Neural cell (in vitro differentiated cells): ENCODE measurements around the gene SUMO3. TPM values are rescaled to one million over a fixed set of nuclear protein-coding genes. Genes with fewer than 3 reads are reported as not detected.

Experiments used
- H2AFZ ChIP-seq: fragments of 200-600, 300-800 bp; sonication (generic), shearing (Covaris generic); 2 replicates; pipeline ENCODE4 v1.6.0; 2014; ENCODE audit warnings: low read depth, mild to moderate bottlenecking, antibody characterized with exemption, low read length, moderate library complexity
- H3F3A ChIP-seq: fragments of 200-600 bp; shearing (Covaris generic); 2 replicates; pipeline ENCODE4 v1.6.1; 2016; ENCODE audit warnings: mild to moderate bottlenecking, moderate library complexity, mixed read lengths, antibody characterized with exemption, low read length; ENCODE audit not compliant: insufficient read depth, poor library complexity, severe bottlenecking
- H3K27ac ChIP-seq: fragments of 200-600, 300-800 bp; sonication (generic), shearing (Covaris generic); 2 replicates; pipeline ENCODE4 v1.5.1; 2014; ENCODE audit warnings: mild to moderate bottlenecking, low read length, moderate library complexity
- H3K27me3 ChIP-seq: fragments of 300-800, 200-600 bp; sonication (generic), shearing (Covaris generic); 2 replicates; pipeline ENCODE4 v1.6.0; 2014; ENCODE audit warnings: mild to moderate bottlenecking, low read depth, low read length, moderate library complexity; ENCODE audit not compliant: insufficient read depth
- H3K36me3 ChIP-seq: fragments of 300-800, 200-600 bp; sonication (generic), shearing (Covaris generic); 2 replicates; pipeline ENCODE4 v1.5.1; 2014; ENCODE audit warnings: mild to moderate bottlenecking, antibody characterized with exemption, low read length, moderate library complexity; ENCODE audit not compliant: insufficient read depth
- H3K4me2 ChIP-seq: fragments of 300-800, 200-600 bp; sonication (generic), shearing (Covaris generic); 2 replicates; pipeline ENCODE4 v1.6.0; 2014; ENCODE audit warnings: mild to moderate bottlenecking, low read length
- H3K4me3 ChIP-seq: fragments of 300-800, 200-600 bp; sonication (generic), shearing (Covaris generic); 2 replicates; pipeline ENCODE4 v1.5.1; 2014; ENCODE audit warnings: mild to moderate bottlenecking, low read length, moderate library complexity
- H3K79me2 ChIP-seq: fragments of 200-600 bp; shearing (Covaris generic); replicated peaks from 2 replicates; pipeline ENCODE4 v1.6.0; 2014; ENCODE audit warnings: mild to moderate bottlenecking, low read length, moderate library complexity; ENCODE audit not compliant: insufficient read depth
- H3K9ac ChIP-seq: fragments of 300-800, 200-600 bp; sonication (generic), shearing (Covaris generic); 2 replicates; pipeline ENCODE4 v1.6.1; 2016; ENCODE audit warnings: mild to moderate bottlenecking, low read length, mixed read lengths
- H3K9me2 ChIP-seq: fragments of 200-600 bp; shearing (Covaris generic); 2 replicates; pipeline ENCODE4 v1.6.1; 2016; ENCODE audit warnings: mild to moderate bottlenecking, low read length, mixed read lengths; ENCODE audit not compliant: insufficient read depth
- H3K9me3 ChIP-seq: fragments of 200-600, 300-800 bp; sonication (generic), shearing (Covaris generic); 2 replicates; pipeline ENCODE4 v1.6.1; 2016; ENCODE audit warnings: mild to moderate bottlenecking, mixed run types, low read length, moderate library complexity, mixed read lengths
- H4K20me1 ChIP-seq: fragments of 200-600 bp; shearing (Covaris generic); 2 replicates; pipeline ENCODE4 v1.6.1; 2016; ENCODE audit warnings: mild to moderate bottlenecking, mixed run types; ENCODE audit not compliant: insufficient read depth
- EP300 ChIP-seq: fragments of 450-650 bp; conservative IDR thresholded peaks from 2 replicates; pipeline ENCODE4 v1.6.1; 2014; ENCODE audit warnings: antibody characterized with exemption, mild to moderate bottlenecking, moderate library complexity; ENCODE audit not compliant: poor library complexity, severe bottlenecking
- EZH2 ChIP-seq: fragments of 200-600, 300-800 bp; shearing (Covaris generic), sonication (generic); IDR thresholded peaks from 2 replicates; pipeline ENCODE4 v1.6.1; 2014; ENCODE audit warnings: antibody characterized with exemption, low read length, borderline replicate concordance, mild to moderate bottlenecking; ENCODE audit not compliant: insufficient read depth, poor library complexity, severe bottlenecking
- MXI1 ChIP-seq: fragments of 450-650 bp; conservative IDR thresholded peaks from 2 replicates; pipeline ENCODE4 v1.6.1; 2014; ENCODE audit warnings: antibody characterized with exemption, mild to moderate bottlenecking; ENCODE audit not compliant: poor library complexity, severe bottlenecking
- POLR2AphosphoS5 ChIP-seq: IDR thresholded peaks from 2 replicates; pipeline ENCODE4 v1.6.1; 2012
- RAD21 ChIP-seq: fragments of 450-650 bp; conservative IDR thresholded peaks from 2 replicates; pipeline ENCODE4 v1.6.1; 2014; ENCODE audit warnings: antibody characterized with exemption, mild to moderate bottlenecking, moderate library complexity
- SMC3 ChIP-seq: fragments of 450-650 bp; conservative IDR thresholded peaks from 2 replicates; pipeline ENCODE4 v1.6.1; 2014; ENCODE audit warnings: antibody characterized with exemption, mild to moderate bottlenecking, moderate library complexity; ENCODE audit not compliant: poor library complexity
- TAF1 ChIP-seq: IDR thresholded peaks from 2 replicates; pipeline ENCODE4 v1.6.1; 2012; ENCODE audit warnings: low read depth
- polyA plus RNA-seq: library from polyadenylated mRNA; depleted of rRNA; stranded (reverse); fragments of >200 nt; gene quantifications from 2 replicates; pipeline ENCODE4 v1.2.3, GENCODE V29; 2014
- TF ChIP-seq, protein P1 (sequence below): fragments of 450-650 bp; IDR thresholded peaks from 2 replicates; pipeline ENCODE4 v1.5.1; 2014; ENCODE audit warnings: antibody characterized with exemption, mild to moderate bottlenecking, moderate library complexity; ENCODE audit not compliant: poor library complexity, severe bottlenecking
- TF ChIP-seq, protein P2 (sequence below): IDR thresholded peaks from 2 replicates; pipeline ENCODE4 v1.6.1; 2012; ENCODE audit warnings: borderline replicate concordance

Gene SUMO3
- polyA plus RNA-seq, 1 donor from 2014 or later, result 113 TPM

DNA sequence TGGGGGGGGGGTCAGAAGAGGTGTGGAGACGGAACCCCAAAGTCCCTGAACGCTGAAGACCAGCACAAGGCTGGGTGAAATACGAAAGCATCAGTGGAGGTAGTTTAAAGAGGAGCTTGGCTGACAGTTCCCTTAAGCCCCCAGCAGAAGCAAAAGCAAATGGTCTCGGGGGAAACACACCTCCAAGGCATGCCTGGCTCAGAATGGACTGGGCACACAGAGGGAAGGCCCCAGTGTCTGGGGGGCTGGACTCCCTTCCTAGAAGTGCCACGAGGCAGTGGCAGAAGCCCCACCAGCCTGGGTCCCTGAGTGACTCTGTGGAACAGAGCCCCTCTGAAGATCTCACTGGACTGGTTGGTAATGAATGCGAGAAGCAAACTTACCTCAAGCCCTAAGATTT, 60.1 kb downstream of the SUMO3 start:
- Histone ChIP-seq H3K9me3 (no peaks in the 10 kb centered on the region), H3K9ac (no peak overlapping the region), H3K4me3 (no peak overlapping the region), H4K20me1 (no peaks in the 10 kb centered on the region), H3K27me3 (no peaks in the 10 kb centered on the region), H2AFZ (no peak overlapping the region), H3K9me2 (no peaks in the 10 kb centered on the region), H3K36me3 (no peaks in the 10 kb centered on the region), H3K27ac (no peak overlapping the region), H3K4me2 (no peak overlapping the region), H3K79me2 (no peaks in the 10 kb centered on the region), H3F3A (no peaks in the 10 kb centered on the region)
- no peak for TF ChIP-seq SMC3
- TF ChIP-seq, protein P1, sequence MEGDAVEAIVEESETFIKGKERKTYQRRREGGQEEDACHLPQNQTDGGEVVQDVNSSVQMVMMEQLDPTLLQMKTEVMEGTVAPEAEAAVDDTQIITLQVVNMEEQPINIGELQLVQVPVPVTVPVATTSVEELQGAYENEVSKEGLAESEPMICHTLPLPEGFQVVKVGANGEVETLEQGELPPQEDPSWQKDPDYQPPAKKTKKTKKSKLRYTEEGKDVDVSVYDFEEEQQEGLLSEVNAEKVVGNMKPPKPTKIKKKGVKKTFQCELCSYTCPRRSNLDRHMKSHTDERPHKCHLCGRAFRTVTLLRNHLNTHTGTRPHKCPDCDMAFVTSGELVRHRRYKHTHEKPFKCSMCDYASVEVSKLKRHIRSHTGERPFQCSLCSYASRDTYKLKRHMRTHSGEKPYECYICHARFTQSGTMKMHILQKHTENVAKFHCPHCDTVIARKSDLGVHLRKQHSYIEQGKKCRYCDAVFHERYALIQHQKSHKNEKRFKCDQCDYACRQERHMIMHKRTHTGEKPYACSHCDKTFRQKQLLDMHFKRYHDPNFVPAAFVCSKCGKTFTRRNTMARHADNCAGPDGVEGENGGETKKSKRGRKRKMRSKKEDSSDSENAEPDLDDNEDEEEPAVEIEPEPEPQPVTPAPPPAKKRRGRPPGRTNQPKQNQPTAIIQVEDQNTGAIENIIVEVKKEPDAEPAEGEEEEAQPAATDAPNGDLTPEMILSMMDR, result no peak
- no peak for TF ChIP-seq EP300
- TF ChIP-seq EZH2, result no peak
- TF ChIP-seq TAF1, result no peak
- TF ChIP-seq MXI1, result no peak
- TF ChIP-seq POLR2AphosphoS5, result no peak
- TF ChIP-seq, protein P2, sequence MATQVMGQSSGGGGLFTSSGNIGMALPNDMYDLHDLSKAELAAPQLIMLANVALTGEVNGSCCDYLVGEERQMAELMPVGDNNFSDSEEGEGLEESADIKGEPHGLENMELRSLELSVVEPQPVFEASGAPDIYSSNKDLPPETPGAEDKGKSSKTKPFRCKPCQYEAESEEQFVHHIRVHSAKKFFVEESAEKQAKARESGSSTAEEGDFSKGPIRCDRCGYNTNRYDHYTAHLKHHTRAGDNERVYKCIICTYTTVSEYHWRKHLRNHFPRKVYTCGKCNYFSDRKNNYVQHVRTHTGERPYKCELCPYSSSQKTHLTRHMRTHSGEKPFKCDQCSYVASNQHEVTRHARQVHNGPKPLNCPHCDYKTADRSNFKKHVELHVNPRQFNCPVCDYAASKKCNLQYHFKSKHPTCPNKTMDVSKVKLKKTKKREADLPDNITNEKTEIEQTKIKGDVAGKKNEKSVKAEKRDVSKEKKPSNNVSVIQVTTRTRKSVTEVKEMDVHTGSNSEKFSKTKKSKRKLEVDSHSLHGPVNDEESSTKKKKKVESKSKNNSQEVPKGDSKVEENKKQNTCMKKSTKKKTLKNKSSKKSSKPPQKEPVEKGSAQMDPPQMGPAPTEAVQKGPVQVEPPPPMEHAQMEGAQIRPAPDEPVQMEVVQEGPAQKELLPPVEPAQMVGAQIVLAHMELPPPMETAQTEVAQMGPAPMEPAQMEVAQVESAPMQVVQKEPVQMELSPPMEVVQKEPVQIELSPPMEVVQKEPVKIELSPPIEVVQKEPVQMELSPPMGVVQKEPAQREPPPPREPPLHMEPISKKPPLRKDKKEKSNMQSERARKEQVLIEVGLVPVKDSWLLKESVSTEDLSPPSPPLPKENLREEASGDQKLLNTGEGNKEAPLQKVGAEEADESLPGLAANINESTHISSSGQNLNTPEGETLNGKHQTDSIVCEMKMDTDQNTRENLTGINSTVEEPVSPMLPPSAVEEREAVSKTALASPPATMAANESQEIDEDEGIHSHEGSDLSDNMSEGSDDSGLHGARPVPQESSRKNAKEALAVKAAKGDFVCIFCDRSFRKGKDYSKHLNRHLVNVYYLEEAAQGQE, result no peak
- no peak for TF ChIP-seq RAD21

DNA sequence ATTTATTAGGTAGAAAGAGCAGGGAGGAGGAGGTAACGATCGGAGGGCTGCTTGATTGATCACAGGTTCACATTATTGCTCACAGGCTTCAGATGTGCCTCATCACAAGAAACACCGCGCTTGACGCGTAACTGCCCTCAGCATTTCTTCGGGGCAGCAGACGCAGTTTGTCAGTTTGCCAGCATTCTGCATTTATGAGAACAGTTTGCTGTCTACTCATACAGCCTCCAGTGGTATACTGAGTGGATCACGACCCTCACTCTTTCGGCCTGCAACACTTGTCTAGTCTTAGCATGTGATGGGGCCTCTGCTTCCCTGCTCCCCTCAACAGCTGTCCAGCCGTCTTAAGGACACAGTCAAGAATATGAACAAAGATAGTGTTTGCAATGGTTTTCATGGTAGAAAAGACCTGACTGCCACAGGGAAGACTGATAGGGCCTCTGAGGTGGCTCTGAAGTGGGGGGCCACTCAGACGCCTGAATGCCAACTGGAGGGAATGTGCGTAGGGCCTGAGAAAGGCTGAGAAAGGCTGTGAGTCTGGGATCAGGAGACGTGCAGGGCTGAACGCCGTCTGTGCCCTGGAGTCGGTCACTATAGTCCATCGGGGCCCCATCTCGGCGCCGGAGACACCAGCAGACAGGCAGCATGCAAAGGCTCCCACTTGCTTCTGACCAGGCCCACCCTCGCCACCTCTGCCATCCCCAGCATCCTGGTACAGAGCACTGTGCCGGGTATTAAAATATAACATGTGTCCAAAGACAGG, 61.3 kb downstream of the SUMO3 start:
- TF ChIP-seq, protein P2, result no peak
- TF ChIP-seq SMC3 (no peak), EP300 (no peak)
- TF ChIP-seq, protein P1, result no peak
- Histone ChIP-seq H3K79me2 (no peaks in the 10 kb centered on the region), H3F3A (no peaks in the 10 kb centered on the region), H3K27me3 (no peaks in the 10 kb centered on the region), H3K9ac (no peak overlapping the region), H4K20me1 (no peaks in the 10 kb centered on the region), H2AFZ (no peak overlapping the region), H3K27ac (no peak overlapping the region), H3K9me3 (no peaks in the 10 kb centered on the region), H3K36me3 (no peaks in the 10 kb centered on the region), H3K9me2 (no peaks in the 10 kb centered on the region), H3K4me2 (no peak overlapping the region), H3K4me3 (no peak overlapping the region)
